Measurements from ENCODE around the gene FCRL4.

FCRL4 gene

GRCh38 chr1:157580828-157581210 is 17.1 kb downstream of the FCRL4 start:
- no peak for DNase-seq (ENCODE audit: low read depth)
- no peak for TF ChIP-seq CTCF (IDR thresholded peaks at IDR 0.05; ENCODE audit: low read depth, low read length, missing control alignments)
- H3K4me3 ChIP-seq (ENCODE audit: low read depth, low read length): no peak overlapping the region

GRCh38 chr1:157580179-157580827 is 17.6 kb downstream of the FCRL4 start:
- no peak overlapping the region for H3K4me3 ChIP-seq (ENCODE audit: low read depth, low read length)
- DNase-seq (ENCODE audit: low read depth): no peak
- peak; percentile 75 for TF ChIP-seq CTCF (IDR thresholded peaks at IDR 0.05; ENCODE audit: low read depth, low read length, missing control alignments)

- TF ChIP-seq CTCF (IDR thresholded peaks at IDR 0.05; ENCODE audit: low read depth, low read length, missing control alignments): no peak
- H3K4me3 ChIP-seq (ENCODE audit: low read depth, low read length): no peak overlapping the region
- DNase-seq (ENCODE audit: low read depth): no peak
Observed at GRCh38 chr1:157577420-157577819, 20.5 kb downstream of the FCRL4 start.

GRCh38 chr1:157575744-157576143 is 22.1 kb downstream of the FCRL4 start:
- H3K4me3 ChIP-seq (ENCODE audit: low read depth, low read length): no peak overlapping the region
- TF ChIP-seq CTCF (IDR thresholded peaks at IDR 0.05; ENCODE audit: low read depth, low read length, missing control alignments): no peak
- DNase-seq (ENCODE audit: low read depth): peak; percentile 41

- DNase-seq (ENCODE audit: low read depth): no peak
- no peak for TF ChIP-seq CTCF (IDR thresholded peaks at IDR 0.05; ENCODE audit: low read depth, low read length, missing control alignments)
- no peak overlapping the region for H3K4me3 ChIP-seq (ENCODE audit: low read depth, low read length)
Observed at GRCh38 chr1:157574836-157575235, 23.0 kb downstream of the FCRL4 start.

GRCh38 chr1:157566484-157567300 is 31.2 kb downstream of the FCRL4 start:
- no peak for TF ChIP-seq CTCF (IDR thresholded peaks at IDR 0.05; ENCODE audit: low read depth, low read length, missing control alignments)
- no peak for DNase-seq (ENCODE audit: low read depth)
- no peak overlapping the region for H3K4me3 ChIP-seq (ENCODE audit: low read depth, low read length)

Data from GM12864 (cell line).